Measurements from ENCODE around the gene TBC1D3.
"Not testable (repeated sequence)": the region's sequence is repeated elsewhere in the genome, so short reads cannot be mapped to it uniquely, and the experiment has no call there.

Gene TBC1D3

DNA sequence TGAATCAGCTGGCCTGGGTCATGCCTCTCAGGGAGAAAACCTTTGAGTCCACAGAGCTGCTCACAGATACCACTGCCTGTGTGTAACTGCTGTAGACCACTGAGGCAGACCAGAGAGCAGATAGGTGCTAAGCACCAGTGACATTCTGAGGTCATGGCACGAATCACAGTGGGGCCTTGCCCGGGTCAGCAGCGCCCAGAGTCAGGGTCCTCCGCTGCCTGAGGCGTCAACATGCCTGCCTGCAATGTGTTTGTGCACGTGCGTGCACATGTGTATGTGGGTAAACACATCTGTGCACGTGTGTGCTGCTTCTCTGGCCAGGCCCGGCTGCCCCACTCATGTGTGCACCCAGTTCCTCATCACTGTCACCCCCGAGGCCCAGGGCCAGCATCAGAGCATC is at the start of gene TBC1D3:
Gene TBC1D3 (minus strand): TSS at position 101 of the 400 bp plus-strand sequence. CDS start 1,526 bp downstream, outside the sequence.
- DNase-seq (ENCODE audit: low spot score): not testable (repeated sequence)

DNA sequence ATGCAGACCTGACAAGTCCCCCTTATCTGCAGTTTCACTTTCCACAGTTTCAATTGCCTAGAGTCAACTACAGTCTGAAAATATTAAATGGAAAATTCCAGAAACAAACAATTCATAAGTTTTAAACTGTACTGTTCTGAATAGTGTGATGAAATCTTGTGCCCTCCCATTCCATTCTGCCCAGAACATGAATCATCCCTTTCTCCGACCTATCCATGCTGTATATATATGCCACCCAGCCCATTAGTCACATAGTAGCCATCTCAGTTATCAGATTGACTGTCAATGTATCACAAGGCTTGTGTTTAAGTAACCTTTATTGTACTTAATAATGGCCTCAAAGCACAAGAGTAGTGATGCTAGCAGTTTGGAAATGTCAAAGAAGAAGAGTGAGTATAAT is 40.4 kb upstream of the TBC1D3 start:
- DNase-seq (ENCODE audit: low spot score): not testable (repeated sequence)

DNA sequence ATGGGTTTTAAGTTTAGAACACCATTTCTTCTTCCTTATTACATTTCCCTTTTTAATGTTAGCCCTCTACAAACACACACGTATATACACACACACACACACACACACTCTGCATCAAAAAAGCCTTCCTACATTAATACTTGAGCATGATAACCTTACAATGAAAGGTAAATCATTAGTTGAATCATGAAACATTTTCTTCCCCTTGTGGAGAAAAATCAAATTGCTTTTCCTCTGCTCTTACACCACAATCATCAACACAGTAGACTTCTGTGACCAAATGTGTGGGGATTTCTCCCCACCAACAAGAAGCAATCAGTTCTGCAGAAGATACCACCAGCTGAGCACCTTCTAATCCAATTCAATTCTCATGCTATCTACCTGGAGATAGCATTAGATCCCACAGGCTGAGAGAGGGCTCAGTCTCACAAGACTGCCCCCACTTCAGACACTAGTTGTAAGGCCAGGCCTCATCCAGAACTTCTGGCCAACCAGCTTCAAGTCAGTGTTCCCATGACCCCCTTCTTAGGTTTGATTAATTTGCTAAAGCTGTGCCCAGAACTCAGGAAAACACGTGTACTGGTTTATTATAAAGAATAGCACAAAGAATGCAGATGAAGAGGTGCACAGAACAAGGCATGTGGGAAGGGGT is 33.6 kb upstream of the TBC1D3 start:
- not testable (repeated sequence) for DNase-seq (ENCODE audit: low spot score)

DNA sequence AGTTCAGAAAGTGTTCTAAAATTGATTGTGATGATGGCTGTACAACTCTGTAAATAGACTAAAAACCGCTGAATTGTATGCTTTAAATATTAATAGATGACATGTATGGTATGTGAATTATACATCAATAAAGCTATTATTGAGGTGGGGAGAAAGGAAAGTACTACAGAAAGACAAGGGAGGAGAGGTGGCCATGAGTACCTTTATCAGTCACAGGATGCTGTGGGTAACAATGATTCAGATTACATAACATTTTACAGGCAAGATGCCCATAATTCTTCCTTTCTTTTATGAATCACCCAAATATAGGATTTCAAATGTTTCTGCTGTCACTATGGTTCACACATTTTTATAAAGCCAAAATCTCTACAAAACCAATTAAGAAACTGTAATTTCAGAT is 28.5 kb upstream of the TBC1D3 start:
- DNase-seq (ENCODE audit: low spot score): not testable (repeated sequence)

DNA sequence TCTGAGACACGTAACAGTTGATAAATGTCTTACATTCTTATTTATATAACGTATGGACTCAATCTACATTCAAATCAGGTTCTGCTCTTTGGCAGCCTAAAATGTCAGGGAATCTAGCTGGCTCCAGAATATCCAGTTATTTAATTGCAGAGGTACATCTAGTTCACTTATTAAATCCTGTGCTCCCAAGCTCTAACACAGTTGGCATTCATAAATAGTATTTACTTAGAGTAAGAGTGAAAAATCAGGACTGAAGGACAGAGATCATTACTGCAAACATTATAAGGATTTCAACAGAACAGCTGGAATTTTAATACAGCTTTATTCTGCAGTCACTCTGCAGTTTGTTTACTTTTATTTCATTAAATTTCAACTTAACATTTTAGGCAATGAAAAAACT is 7.9 kb upstream of the TBC1D3 start:
- DNase-seq (ENCODE audit: low spot score): not testable (repeated sequence)

DNA sequence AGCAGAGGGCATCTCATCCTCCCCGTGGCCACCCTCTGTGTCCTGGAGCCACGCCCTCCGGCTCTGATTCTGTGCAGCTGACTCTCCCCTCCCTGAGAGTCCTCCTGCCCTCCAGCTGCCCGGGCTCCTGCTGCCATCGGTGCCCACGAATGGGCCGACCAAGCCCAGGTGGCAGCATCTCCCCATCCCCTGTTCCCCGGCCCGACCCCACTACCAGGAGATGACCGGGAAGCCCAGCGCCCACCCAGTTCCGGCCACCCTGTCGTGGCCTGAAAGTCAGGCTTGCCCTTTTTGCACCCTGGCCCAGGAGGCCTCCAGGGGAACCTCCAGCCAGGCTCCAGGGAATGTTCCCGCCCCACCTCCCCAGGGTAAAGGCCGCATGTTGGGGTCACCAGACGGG is 57.5 kb downstream of the TBC1D3 start:
- not testable (repeated sequence) for DNase-seq (ENCODE audit: low spot score)

Measured in NAMALWA (cell line).